Measurements from ENCODE around the gene CAVIN3.

CAVIN3 gene

GRCh38 chr11:6269994-6270393, 50.3 kb downstream of the CAVIN3 start:
- DNase-seq (ENCODE audit: low read depth) = no peak
